ENCODE data around the gene SARS1.

- TF ChIP-seq CTCF (IDR thresholded peaks at IDR 0.05; ENCODE audit: control extremely low read depth in 1 of 3, insufficient read depth in 1 of 3, low read depth in 1 of 3, low read length in 3 of 3) (no peak), HDAC6 (IDR thresholded peaks at IDR 0.05; ENCODE audit: low read depth, low read length) (no peak), POLR2AphosphoS5 (IDR thresholded peaks at IDR 0.05; ENCODE audit: low read depth, low read length) (no peak), ATF3 (IDR thresholded peaks at IDR 0.05; ENCODE audit: insufficient read depth, low read depth, low read length) (no peak)
Measured at GRCh38 chr1:109218516-109218915, 4.8 kb downstream of the SARS1 start.
